Fibroblast of villous mesenchyme (primary cell): Measurements from ENCODE around the gene TBK1. TPM values are rescaled to one million over a fixed set of nuclear protein-coding genes. Genes with fewer than 3 reads are reported as not detected.

Experiments used
- DNase-seq: peaks from one replicate; pipeline ENCODE4 v3.0.0-alpha.2; 2010; ENCODE audit warnings: low read depth
- H3K4me3 ChIP-seq: 2 replicates; pipeline ENCODE4 v1.5.1; 2011; ENCODE audit warnings: low read depth, mild to moderate bottlenecking, low read length
- total RNA-seq: library from RNA; depleted of rRNA; stranded (reverse); fragments of >200 nt; gene quantifications from 2 replicates; pipeline ENCODE4 v1.2.3, GENCODE V29; 2012
- TF ChIP-seq, protein P1 (sequence below): IDR thresholded peaks from 2 replicates; pipeline ENCODE4 v1.5.1; 2012; ENCODE audit warnings: low read depth, mild to moderate bottlenecking, low read length; ENCODE audit not compliant: insufficient read depth

TBK1 gene
- total RNA-seq, 1 donor = 47.5 TPM

DNA sequence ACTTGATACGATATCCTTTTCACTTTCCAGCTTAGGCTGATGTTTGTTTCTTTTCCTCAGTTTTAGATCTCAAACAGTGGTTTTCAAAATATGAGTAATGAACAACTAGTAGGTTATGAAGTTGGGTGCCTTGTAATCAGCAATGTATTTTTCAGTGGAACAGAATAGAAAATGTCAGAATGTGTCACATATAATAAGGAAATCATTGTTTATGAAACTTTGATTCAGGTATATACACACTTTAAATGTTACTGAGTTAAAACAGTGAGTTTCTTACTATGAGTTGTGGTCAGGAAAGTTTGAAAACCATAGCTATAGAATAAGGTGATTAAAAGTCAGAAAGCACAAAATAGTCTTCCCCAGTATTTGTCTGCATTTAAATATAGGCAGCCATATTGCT lies 39.8 kb downstream of the TBK1 start:
- DNase-seq = no peak
- TF ChIP-seq, protein P1, sequence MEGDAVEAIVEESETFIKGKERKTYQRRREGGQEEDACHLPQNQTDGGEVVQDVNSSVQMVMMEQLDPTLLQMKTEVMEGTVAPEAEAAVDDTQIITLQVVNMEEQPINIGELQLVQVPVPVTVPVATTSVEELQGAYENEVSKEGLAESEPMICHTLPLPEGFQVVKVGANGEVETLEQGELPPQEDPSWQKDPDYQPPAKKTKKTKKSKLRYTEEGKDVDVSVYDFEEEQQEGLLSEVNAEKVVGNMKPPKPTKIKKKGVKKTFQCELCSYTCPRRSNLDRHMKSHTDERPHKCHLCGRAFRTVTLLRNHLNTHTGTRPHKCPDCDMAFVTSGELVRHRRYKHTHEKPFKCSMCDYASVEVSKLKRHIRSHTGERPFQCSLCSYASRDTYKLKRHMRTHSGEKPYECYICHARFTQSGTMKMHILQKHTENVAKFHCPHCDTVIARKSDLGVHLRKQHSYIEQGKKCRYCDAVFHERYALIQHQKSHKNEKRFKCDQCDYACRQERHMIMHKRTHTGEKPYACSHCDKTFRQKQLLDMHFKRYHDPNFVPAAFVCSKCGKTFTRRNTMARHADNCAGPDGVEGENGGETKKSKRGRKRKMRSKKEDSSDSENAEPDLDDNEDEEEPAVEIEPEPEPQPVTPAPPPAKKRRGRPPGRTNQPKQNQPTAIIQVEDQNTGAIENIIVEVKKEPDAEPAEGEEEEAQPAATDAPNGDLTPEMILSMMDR = no peak
- H3K4me3 ChIP-seq = no peak overlapping the region

DNA sequence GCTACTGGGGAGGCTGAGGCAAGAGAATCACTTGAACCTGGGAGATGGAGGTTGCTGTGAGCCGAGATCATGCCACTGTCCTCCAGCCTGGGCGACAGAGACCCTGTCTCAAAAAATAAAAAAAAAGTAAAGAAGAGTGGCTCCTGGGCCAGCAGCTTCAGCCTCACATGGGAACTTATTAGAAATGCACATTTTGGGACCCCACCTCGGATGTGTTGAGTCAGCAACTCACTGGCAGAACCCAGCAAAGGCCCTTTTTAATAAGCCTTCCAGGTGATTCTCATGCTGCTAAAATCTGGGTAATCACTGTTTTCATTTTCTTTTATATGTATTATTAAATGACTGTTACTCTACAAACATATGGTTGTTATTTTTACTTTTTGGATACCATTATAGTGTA lies 41.6 kb downstream of the TBK1 start:
- TF ChIP-seq, protein P1 = no peak
- no peak overlapping the region for H3K4me3 ChIP-seq
- DNase-seq = no peak

DNA sequence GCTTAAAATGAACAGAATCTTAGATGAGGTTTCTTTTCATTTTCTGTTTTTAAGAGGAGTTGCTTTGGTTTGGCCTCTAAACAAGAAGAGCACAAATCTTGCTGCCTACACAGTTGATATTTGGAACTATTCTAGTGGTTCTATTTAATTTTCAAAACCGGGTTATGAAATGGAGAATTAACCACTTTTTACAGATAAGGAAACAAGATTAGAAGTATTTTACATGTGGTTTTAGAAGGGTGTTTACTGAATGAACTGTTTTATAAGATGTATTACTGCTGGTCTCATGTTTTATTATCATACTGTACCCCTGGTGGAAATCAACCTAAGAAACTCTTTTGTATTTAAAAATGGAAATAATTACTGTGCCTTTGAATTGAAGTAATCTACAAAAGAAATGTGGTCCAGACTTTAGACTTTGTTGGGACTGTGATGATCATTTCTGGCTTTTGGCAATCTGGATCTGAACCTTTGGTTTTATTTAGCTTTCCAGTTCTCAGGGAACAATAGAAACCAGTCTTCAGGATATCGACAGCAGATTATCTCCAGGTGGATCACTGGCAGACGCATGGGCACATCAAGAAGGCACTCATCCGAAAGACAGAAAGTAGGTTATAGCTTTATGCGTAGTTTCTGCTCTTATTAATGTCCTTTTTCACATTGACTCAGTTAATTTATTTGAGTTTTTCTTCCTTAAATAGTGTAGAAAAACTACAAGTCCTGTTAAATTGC lies 43.2 kb downstream of the TBK1 start:
- H3K4me3 ChIP-seq = no peak overlapping the region
- no peak for DNase-seq
- TF ChIP-seq, protein P1 = no peak

DNA sequence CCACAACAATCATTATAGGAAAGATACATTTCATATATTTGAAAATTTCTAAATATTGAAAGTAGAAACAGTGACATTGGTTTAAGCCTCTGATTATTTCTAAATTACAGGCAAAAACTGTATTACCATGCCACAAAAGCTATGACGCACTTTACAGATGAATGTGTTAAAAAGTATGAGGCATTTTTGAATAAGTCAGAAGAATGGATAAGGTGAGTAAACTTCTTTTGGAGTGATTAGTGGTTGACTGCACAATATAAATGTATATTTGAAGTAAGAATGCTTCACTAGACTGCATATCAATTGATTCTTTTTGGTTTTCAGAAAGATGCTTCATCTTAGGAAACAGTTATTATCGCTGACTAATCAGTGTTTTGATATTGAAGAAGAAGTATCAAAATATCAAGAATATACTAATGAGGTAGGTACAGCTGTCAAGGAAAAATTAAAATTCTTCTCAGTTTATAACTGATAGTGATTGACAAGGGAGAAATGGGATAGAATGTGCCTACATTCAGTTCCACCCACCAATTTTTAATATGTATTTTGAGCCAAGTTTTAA lies 45.0 kb downstream of the TBK1 start:
- DNase-seq = no peak
- TF ChIP-seq, protein P1 = no peak
- H3K4me3 ChIP-seq = no peak overlapping the region

DNA sequence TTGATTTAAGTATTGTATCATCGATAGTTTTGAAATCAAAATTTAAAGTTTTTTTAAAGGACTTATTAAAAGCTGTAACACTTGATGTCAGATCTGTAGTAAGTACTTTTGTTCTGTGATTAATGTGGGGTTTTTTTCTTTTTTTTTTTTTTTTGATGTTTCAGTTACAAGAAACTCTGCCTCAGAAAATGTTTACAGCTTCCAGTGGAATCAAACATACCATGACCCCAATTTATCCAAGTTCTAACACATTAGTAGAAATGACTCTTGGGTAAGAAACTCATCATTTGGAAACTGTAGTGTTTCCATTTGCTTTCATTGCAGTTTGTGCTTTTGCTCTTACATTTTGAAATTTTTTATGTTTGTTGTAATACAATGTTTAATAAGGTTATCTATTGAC lies 45.6 kb downstream of the TBK1 start:
- DNase-seq = no peak
- no peak overlapping the region for H3K4me3 ChIP-seq
- TF ChIP-seq, protein P1 = no peak

DNA sequence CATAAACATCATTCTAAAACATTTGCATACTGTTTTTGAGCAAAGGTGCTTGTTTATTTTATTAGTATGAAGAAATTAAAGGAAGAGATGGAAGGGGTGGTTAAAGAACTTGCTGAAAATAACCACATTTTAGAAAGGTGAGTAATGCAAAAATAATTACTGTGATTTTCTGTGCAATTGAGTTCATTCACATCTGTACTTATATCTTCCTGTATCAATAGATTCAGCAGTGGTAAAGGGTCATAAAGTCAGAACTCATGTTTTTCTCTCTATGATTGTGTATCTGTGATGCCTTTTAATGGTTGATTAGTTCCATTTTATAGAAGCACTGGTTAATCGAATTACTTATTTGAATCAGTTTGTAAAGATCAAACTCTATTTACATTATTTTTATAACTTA lies 46.0 kb downstream of the TBK1 start:
- H3K4me3 ChIP-seq = no peak overlapping the region
- TF ChIP-seq, protein P1 = no peak
- DNase-seq = no peak
